Measurements from ENCODE around the gene CIC.

The CIC gene

DNA sequence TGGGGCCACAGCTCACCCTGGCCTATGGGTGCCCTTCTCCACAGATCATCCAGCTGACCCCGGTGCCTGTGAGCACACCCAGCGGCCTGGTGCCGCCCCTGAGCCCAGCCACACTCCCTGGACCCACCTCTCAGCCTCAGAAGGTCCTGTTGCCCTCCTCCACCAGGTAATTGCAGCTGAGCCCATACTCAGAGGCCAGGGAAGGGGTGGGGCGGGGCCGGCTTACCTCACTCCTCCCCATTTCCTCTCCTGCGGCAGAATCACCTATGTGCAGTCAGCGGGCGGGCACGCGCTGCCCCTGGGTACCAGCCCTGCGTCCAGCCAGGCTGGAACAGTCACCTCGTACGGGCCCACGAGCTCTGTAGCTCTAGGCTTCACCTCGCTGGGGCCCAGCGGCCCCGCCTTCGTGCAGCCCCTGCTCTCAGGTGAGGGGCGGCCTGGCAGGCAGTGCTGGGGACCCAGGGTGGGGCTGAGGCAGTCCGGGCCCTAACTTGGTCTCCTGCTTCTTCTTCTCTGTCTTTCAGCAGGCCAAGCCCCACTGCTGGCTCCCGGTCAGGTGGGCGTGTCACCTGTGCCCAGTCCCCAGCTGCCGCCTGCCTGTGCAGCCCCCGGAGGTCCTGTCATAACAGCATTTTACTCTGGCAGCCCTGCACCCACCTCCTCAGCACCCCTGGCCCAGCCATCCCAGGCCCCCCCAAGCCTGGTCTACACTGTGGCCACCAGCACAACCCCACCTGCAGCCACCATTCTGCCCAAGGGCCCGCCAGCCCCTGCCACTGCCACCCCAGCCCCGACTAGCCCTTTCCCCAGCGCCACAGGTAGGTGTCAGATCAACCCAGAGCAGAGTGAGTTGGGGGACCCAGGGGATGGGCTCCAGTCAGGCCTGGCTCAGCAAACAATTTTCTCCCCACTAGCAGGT, 23.2 kb downstream of the CIC start:
- H2AFZ ChIP-seq (ENCODE audit: low read depth), result no peak overlapping the region
- H3K4me3 ChIP-seq (IDR thresholded peaks at IDR 0.05; ENCODE audit: insufficient read depth, low read depth, low read length), result no peak overlapping the region
- H3K4me2 ChIP-seq, result no peak overlapping the region
- H3K79me2 ChIP-seq (ENCODE audit: insufficient read depth, low read depth), result no peaks in the 10 kb centered on the region
- H3K27ac ChIP-seq, result no peak overlapping the region
- H3K9ac ChIP-seq, result no peak overlapping the region
- H3K36me3 ChIP-seq (ENCODE audit: insufficient read depth), result no peaks in the 10 kb centered on the region; the same call in 1 of the 2 replicates
- no peaks in the 10 kb centered on the region for H4K20me1 ChIP-seq (ENCODE audit: insufficient read depth)
- H3K27me3 ChIP-seq (ENCODE audit: insufficient read depth, low read depth), result no peaks in the 10 kb centered on the region
- peaks cover 5% of the 10 kb centered on the region for H3K4me1 ChIP-seq (ENCODE audit: low read depth, poor library complexity, severe bottlenecking)
- TF ChIP-seq, protein P1, sequence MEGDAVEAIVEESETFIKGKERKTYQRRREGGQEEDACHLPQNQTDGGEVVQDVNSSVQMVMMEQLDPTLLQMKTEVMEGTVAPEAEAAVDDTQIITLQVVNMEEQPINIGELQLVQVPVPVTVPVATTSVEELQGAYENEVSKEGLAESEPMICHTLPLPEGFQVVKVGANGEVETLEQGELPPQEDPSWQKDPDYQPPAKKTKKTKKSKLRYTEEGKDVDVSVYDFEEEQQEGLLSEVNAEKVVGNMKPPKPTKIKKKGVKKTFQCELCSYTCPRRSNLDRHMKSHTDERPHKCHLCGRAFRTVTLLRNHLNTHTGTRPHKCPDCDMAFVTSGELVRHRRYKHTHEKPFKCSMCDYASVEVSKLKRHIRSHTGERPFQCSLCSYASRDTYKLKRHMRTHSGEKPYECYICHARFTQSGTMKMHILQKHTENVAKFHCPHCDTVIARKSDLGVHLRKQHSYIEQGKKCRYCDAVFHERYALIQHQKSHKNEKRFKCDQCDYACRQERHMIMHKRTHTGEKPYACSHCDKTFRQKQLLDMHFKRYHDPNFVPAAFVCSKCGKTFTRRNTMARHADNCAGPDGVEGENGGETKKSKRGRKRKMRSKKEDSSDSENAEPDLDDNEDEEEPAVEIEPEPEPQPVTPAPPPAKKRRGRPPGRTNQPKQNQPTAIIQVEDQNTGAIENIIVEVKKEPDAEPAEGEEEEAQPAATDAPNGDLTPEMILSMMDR (conservative IDR thresholded peaks at IDR 0.05; ENCODE audit: low read depth, low read length), result no peak

DNA sequence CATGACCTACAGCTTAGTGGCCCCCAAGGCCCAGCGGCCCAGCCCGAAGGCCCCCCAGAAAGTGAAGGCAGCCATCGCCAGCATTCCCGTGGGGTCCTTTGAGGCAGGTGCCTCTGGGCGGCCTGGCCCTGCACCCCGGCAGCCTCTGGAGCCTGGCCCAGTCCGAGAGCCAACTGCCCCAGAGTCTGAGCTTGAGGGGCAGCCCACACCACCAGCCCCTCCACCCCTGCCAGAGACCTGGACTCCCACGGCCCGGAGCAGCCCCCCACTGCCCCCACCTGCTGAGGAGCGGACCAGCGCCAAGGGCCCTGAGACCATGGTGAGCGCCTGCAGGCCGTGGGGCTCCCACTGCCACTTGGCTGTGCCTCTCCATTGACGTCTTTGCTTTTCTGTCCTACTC, 23.9 kb downstream of the CIC start:
- no peak overlapping the region for H3K9ac ChIP-seq
- H3K4me1 ChIP-seq (ENCODE audit: low read depth, poor library complexity, severe bottlenecking), result peaks cover 5% of the 10 kb centered on the region
- H4K20me1 ChIP-seq (ENCODE audit: insufficient read depth), result no peaks in the 10 kb centered on the region
- TF ChIP-seq, protein P1 (conservative IDR thresholded peaks at IDR 0.05; ENCODE audit: low read depth, low read length), result no peak
- no peak overlapping the region for H3K27ac ChIP-seq
- no peak overlapping the region for H2AFZ ChIP-seq (ENCODE audit: low read depth)
- H3K4me2 ChIP-seq, result no peak overlapping the region
- H3K4me3 ChIP-seq (IDR thresholded peaks at IDR 0.05; ENCODE audit: insufficient read depth, low read depth, low read length), result no peak overlapping the region
- H3K27me3 ChIP-seq (ENCODE audit: insufficient read depth, low read depth), result no peaks in the 10 kb centered on the region
- H3K79me2 ChIP-seq (ENCODE audit: insufficient read depth, low read depth), result no peaks in the 10 kb centered on the region
- no peaks in the 10 kb centered on the region; the same call in 1 of the 2 replicates for H3K36me3 ChIP-seq (ENCODE audit: insufficient read depth)

DNA sequence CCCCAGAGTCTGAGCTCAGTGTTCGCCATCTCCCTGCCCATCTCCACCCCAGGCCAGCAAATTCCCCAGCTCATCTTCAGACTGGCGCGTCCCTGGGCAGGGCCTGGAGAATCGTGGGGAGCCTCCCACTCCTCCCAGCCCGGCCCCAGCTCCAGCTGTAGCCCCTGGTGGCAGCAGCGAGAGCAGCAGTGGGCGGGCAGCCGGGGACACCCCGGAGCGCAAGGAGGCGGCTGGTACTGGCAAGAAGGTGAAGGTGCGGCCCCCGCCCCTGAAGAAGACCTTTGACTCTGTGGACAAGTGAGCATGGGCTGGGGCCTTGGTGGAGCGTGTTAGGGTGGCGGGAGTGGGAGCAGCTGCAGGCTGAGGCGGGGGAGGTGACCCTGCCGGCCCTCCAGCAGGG, 24.5 kb downstream of the CIC start:
- Histone ChIP-seq H3K9ac (no peak overlapping the region), H3K36me3 (ENCODE audit: insufficient read depth) (no peaks in the 10 kb centered on the region; the same call in 1 of the 2 replicates), H3K4me3 (IDR thresholded peaks at IDR 0.05; ENCODE audit: insufficient read depth, low read depth, low read length) (no peak overlapping the region), H3K4me1 (ENCODE audit: low read depth, poor library complexity, severe bottlenecking) (peaks cover 5% of the 10 kb centered on the region), H2AFZ (ENCODE audit: low read depth) (no peak overlapping the region), H3K27me3 (ENCODE audit: insufficient read depth, low read depth) (no peaks in the 10 kb centered on the region), H4K20me1 (ENCODE audit: insufficient read depth) (no peaks in the 10 kb centered on the region), H3K27ac (no peak overlapping the region), H3K79me2 (ENCODE audit: insufficient read depth, low read depth) (no peaks in the 10 kb centered on the region), H3K4me2 (no peak overlapping the region)
- TF ChIP-seq, protein P1 (conservative IDR thresholded peaks at IDR 0.05; ENCODE audit: low read depth, low read length), result no peak

DNA sequence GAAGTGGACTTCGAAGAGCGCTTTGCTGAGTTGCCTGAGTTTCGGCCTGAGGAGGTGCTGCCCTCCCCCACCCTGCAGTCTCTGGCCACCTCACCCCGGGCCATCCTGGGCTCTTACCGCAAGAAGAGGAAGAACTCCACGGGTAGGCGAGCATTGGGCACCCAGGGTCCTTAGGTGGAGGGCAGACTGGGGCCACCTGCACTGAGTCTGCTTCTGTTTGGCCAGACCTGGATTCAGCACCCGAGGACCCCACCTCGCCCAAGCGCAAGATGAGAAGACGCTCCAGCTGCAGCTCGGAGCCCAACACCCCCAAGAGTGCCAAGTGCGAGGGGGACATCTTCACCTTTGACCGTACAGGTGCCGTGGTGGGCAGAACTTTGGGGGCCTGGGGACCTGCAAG, 24.9 kb downstream of the CIC start:
- no peaks in the 10 kb centered on the region for H4K20me1 ChIP-seq (ENCODE audit: insufficient read depth)
- H3K36me3 ChIP-seq (ENCODE audit: insufficient read depth), result no peaks in the 10 kb centered on the region; the same call in 1 of the 2 replicates
- TF ChIP-seq, protein P1 (conservative IDR thresholded peaks at IDR 0.05; ENCODE audit: low read depth, low read length), result no peak

More for the DNA sequence above, 24.9 kb downstream of the CIC start:
- Histone ChIP-seq H3K27me3 (ENCODE audit: insufficient read depth, low read depth) (no peaks in the 10 kb centered on the region), H3K27ac (no peak overlapping the region), H3K4me3 (IDR thresholded peaks at IDR 0.05; ENCODE audit: insufficient read depth, low read depth, low read length) (no peak overlapping the region), H3K9ac (no peak overlapping the region), H3K4me2 (no peak overlapping the region), H3K79me2 (ENCODE audit: insufficient read depth, low read depth) (no peaks in the 10 kb centered on the region), H3K4me1 (ENCODE audit: low read depth, poor library complexity, severe bottlenecking) (peaks cover 5% of the 10 kb centered on the region), H2AFZ (ENCODE audit: low read depth) (no peak overlapping the region)
